BE2C (cell line): Measurements from ENCODE around the gene ZNF211.
A peak's percentile ranks its signal among the peaks of the same experiment; 100 is the strongest.

ENCODE experiments used
- DNase-seq: peaks from one replicate; pipeline ENCODE4 v3.0.0-alpha.2; 2020
- H3K27me3 ChIP-seq: fragments of 250-450 bp; sonication (Bioruptor Pico); 2 replicates; pipeline ENCODE4 v1.5.1; 2020; ENCODE audit warnings: mild to moderate bottlenecking
- H3K36me3 ChIP-seq: fragments of 250-450 bp; sonication (Bioruptor Pico); 2 replicates; pipeline ENCODE4 v1.5.1; 2020; ENCODE audit warnings: mild to moderate bottlenecking
- H3K4me1 ChIP-seq: fragments of 250-450 bp; sonication (Bioruptor Pico); 2 replicates; pipeline ENCODE4 v1.5.1; 2020
- H3K4me3 ChIP-seq: 2 replicates; pipeline ENCODE4 v1.5.1; 2011; ENCODE audit warnings: low read depth, low read length
- H3K9me3 ChIP-seq: fragments of 250-450 bp; sonication (Bioruptor Pico); 2 replicates; pipeline ENCODE4 v1.5.1; 2020
- TF ChIP-seq, protein P1 (sequence below): IDR thresholded peaks from 2 replicates; pipeline ENCODE4 v1.5.1; 2012; ENCODE audit warnings: mild to moderate bottlenecking, low read depth, low read length

The ZNF211 gene

GRCh38 chr19:57623091-57623490, 9.9 kb upstream of the ZNF211 start:
- H3K9me3 ChIP-seq: peaks cover 28% of the 10 kb centered on the region
- H3K4me1 ChIP-seq: no peaks in the 10 kb centered on the region
- TF ChIP-seq, protein P1, sequence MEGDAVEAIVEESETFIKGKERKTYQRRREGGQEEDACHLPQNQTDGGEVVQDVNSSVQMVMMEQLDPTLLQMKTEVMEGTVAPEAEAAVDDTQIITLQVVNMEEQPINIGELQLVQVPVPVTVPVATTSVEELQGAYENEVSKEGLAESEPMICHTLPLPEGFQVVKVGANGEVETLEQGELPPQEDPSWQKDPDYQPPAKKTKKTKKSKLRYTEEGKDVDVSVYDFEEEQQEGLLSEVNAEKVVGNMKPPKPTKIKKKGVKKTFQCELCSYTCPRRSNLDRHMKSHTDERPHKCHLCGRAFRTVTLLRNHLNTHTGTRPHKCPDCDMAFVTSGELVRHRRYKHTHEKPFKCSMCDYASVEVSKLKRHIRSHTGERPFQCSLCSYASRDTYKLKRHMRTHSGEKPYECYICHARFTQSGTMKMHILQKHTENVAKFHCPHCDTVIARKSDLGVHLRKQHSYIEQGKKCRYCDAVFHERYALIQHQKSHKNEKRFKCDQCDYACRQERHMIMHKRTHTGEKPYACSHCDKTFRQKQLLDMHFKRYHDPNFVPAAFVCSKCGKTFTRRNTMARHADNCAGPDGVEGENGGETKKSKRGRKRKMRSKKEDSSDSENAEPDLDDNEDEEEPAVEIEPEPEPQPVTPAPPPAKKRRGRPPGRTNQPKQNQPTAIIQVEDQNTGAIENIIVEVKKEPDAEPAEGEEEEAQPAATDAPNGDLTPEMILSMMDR: no peak
- peaks cover 58% of the 10 kb centered on the region for H3K36me3 ChIP-seq
- DNase-seq: no peak
- H3K27me3 ChIP-seq: no peaks in the 10 kb centered on the region
- no peak overlapping the region for H3K4me3 ChIP-seq

- no peak for DNase-seq
- TF ChIP-seq, protein P1: no peak
- H3K4me1 ChIP-seq: no peaks in the 10 kb centered on the region
- H3K27me3 ChIP-seq: no peaks in the 10 kb centered on the region
- no peaks in the 10 kb centered on the region for H3K9me3 ChIP-seq
- peak overlapping the region; percentile 91 for H3K4me3 ChIP-seq
- H3K36me3 ChIP-seq: peaks cover 12% of the 10 kb centered on the region; the same call in 1 of the 2 replicates
Observed at GRCh38 chr19:57633832-57634131, 814 bp downstream of the ZNF211 start.

DNA sequence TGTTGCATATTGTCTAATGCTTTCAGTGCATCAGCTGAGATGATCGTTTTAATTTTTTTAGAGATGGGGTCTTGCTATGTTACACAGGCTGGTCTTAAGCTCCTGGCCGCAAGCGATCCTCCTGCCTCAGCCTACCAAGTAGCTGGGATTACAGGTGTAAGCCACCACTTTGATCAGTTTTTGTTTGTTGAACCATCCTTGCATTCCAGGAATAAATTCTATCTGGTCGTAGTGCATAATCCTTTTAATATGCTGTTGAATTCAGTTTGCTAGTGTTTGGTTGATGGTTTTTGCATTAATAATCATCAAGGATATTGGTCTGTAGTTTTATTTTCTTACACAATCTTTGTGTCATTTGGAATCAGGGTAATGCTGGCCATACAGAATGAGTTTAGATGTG, 4.4 kb downstream of the ZNF211 start:
- TF ChIP-seq, protein P1: no peak
- Histone ChIP-seq H3K9me3 (no peaks in the 10 kb centered on the region), H3K27me3 (no peaks in the 10 kb centered on the region), H3K36me3 (peaks cover 38% of the 10 kb centered on the region), H3K4me3 (no peak overlapping the region), H3K4me1 (no peaks in the 10 kb centered on the region)
- no peak for DNase-seq

GRCh38 chr19:57641715-57642234, 8.8 kb downstream of the ZNF211 start:
- H3K9me3 ChIP-seq: no peaks in the 10 kb centered on the region
- no peak overlapping the region for H3K4me3 ChIP-seq
- H3K36me3 ChIP-seq: peaks cover 38% of the 10 kb centered on the region
- TF ChIP-seq, protein P1: no peak
- DNase-seq: no peak
- no peaks in the 10 kb centered on the region for H3K27me3 ChIP-seq
- H3K4me1 ChIP-seq: no peaks in the 10 kb centered on the region

DNA sequence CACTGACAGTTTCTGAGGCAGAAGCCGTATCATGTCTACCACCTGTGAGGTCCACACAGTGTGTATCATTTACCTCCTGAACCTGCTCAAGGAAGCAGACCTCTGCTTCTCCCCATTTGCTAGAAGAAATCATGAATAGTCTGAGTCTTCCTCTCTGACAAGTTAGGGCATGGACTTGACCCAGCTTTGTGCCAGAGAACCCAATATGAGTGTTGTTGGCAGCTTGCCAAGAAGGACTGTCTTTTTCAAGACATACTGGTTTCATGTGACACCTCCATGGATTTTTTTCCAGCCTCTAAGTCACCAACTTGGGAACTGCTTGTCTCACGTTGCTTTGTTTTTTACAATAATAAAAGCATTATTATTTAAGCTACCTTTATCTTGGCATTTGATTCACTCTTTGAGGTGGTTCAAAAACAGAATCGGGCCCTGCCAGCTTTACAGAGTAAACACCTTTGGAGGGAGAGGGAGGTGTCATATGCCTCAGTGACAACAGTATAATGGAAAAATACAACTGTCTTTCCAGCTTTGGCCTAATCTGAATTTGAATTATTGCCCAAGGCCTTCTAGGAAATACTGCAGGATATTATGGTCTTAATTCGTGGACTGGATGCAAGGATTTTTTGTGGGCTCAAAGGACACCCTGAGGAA, 9.6 kb downstream of the ZNF211 start:
- TF ChIP-seq, protein P1: no peak
- Histone ChIP-seq H3K36me3 (peaks cover 35% of the 10 kb centered on the region), H3K4me3 (no peak overlapping the region), H3K27me3 (no peaks in the 10 kb centered on the region), H3K9me3 (no peaks in the 10 kb centered on the region), H3K4me1 (no peaks in the 10 kb centered on the region)
- DNase-seq: no peak

DNA sequence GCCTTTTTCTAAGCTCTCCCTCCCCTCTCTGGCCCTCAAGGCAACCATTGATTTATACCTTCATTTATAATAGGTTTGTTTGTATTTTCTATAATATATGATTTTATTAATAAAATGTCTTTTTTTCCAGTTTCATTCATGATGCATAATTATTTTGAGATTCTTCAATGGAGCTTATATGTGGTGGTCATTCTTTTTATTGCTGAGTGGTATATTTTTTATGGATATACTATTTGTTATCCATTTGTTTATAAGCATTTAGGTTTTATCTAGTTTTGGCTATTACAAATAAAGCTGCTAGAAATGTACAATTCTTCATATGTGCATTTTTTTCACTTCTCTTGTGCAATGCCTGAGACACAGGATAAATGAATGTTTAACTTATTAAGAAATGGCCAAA, 10.8 kb downstream of the ZNF211 start:
- H3K9me3 ChIP-seq: no peaks in the 10 kb centered on the region
- TF ChIP-seq, protein P1: no peak
- no peak overlapping the region for H3K4me3 ChIP-seq

More for the DNA sequence above, 10.8 kb downstream of the ZNF211 start:
- Histone ChIP-seq H3K36me3 (peaks cover 35% of the 10 kb centered on the region), H3K4me1 (no peaks in the 10 kb centered on the region), H3K27me3 (no peaks in the 10 kb centered on the region)
- no peak for DNase-seq
